GM18873 (cell line): Measurements from ENCODE around the gene MAML2.

Experiments used
- ATAC-seq: cut with Tn5 transposase; IDR thresholded peaks from one replicate; pipeline ENCODE4 v1.9.1; 2021; ENCODE audit warnings: mild to moderate bottlenecking, moderate library complexity, moderate number of reproducible peaks; ENCODE audit not compliant: unreplicated experiment, low FRiP score

The MAML2 gene

DNA sequence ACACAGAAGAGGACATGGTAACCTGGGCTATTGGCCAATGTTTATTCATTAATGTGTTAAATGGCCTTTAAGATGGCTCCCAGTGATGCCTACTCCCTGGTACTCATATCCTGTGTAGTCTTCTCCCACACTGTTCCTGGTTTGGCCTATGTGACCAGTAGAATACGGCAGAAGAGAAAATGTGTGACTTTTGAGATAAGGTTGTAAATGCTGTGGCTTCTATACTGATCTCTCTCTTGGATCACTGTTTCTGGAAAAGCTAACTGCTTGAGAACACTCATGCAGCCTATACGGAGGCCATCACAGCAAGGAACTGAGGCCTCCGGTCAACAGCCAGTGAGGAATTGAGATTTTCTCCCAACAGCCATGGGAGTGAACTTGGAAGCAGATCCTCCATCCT is 24.1 kb downstream of the MAML2 start:
- no peak for ATAC-seq

DNA sequence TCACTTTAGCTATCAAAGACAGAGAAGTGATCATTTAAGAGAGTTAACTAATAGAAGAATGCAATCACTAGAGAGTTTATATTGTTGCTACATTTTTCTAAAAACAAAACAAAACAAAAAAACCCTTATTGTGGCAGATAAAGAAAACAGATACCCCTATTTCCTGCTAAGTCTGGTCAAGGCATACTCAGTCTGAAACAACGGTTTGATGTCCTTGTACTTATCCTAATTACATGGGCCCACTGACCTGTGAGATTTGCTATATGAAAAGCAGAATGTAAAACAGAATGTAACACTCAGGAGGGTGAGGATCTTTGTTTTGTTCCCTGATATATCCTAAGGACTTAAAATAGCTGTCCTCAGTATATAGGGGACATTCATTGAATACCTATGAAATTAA is 24.6 kb downstream of the MAML2 start:
- no peak for ATAC-seq

DNA sequence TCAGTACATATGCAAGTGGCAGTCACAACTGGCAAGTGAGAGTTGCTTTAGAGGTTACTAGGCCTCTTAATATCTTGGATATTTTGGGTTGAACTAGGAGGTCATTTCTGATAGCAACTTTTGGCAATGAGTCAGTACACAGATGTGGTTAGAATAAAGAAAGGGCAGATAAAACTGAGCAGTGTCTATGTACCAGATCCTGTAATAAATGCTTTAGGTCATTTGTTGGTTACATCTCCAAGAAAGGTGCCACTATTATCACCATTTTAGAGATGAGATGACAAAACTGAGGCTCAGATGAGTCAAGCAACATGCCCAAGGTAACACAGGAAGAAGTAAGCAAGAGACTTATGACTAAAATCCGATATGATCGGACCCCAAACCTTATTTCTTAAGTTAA is 25.0 kb downstream of the MAML2 start:
- ATAC-seq: no peak

DNA sequence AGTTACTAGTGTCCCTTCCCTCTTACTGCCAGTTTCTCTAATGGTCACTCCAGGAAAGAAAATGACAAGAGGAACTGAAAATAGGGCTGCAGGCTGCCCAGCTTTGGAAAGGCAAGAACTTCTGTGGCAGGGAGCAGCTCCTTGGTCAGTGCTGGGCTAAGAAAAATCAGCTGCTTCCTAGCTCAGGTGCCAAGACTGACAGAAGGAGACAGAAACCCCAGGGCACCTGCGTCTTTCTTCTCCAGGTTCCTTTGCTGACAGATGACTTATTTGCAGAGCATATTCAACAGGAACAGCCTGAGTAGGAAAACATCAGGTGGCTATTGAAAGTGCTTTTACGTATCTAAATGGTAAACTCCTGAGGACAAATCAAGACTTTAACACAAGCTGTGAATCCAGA is 25.4 kb downstream of the MAML2 start:
- no peak for ATAC-seq

DNA sequence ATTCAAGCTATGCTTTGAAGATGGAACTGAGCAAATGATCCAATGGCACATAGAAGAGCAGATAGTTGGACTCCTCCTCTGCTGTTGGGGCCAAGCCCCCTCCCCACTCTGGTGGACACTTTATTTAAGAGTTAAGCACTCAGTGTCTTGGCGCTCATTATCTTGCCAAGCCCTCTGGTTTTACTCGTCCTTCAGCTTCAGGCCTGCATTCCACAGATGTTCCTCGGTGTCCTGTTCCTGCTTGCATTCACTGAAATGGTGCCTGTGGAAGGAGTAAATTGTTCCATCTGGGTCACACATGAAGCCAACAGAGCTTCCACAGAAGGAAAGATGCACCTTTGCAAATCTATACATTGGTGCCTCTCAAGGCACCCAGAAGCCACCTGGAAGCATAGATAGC is 26.1 kb downstream of the MAML2 start:
- ATAC-seq: no peak

DNA sequence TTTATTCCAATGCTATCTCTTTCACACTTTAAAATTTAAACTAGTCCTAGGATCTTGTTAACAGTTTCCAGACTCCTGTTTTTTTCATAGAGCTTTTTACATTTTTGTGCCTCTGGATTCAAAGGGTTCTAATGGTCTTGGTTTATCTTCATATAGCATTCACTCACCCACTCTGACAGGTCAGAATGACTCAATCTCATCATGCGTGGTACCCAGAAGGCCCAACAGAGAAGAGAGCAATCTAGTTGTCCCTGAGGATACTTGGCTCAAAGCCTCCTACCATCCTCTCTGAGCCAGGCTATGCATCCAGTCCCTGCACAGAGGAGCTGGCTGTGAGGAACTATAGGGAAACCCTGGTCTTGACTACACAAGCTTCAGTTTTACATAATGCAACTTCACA is 27.5 kb downstream of the MAML2 start:
- no peak for ATAC-seq

DNA sequence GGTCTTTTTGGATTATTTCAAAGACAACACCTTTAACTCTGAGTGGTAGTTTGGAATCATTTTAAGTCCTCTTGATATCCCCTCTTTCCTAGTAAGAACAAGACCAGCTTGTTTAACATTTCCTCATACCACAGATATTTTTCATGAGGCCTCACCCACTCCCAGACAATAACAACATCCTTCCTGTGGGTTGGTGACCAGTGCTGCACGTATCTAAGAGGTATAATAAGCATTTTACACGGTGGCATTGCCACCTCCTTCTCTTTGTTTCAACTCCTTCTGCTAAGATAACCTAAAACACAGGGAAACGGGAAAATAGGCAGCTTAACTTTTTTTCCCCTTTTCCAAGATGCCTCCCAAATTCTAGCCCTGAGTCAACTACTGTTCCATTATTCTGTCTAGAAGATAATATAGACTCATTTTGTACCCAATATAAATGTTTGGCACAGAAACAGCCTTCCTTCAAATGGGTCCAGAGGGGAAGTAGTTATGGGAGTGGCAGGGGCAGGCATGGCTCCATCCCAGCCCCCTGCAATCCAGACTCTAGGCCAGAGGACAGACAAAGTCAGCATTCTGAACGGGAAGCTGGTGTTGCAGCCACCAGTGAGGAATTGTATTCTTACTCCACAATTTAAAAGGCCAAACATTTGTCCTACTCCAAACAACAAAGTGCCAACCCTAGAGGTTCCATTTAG is 28.5 kb downstream of the MAML2 start:
- no peak for ATAC-seq

DNA sequence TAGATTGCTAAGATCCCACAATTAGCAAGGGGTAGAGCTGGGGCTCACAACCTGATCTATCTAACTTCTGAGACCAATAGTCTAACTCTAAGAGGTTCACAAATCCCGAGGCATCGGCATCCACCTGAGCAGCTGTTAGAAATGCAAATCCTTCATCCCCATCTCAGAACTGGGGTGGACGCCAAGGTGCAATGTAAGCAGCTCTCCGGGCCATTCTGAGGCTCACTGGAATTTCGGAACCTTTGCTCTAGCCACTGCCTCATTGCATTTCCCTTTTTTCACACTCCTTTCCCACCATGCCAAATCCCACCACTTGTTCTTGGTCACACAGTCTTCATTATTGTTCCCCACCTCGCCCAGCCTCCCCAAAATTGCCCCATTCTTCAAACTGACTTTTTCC is 29.8 kb downstream of the MAML2 start:
- no peak for ATAC-seq

DNA sequence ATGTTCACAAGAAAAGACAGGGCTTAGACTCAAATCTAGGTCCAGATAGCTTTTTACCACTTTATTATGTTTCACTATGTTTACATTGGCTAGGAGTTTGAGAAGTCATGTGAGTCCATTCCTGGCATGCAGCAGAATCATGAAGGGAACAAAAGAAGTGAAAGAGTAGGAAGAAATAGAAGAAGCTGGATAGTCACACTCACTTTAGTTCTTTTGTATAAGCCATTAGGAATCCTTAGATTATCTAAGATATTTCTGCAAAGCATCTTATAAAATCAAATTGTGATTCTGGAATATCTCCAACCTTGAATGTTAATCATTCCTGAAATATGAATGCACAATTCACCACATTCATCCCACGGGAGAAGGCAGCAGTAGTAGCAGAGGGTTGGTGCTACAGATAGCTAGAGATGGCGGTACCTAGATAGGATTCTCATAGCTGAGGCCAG is 31.9 kb downstream of the MAML2 start:
- no peak for ATAC-seq

DNA sequence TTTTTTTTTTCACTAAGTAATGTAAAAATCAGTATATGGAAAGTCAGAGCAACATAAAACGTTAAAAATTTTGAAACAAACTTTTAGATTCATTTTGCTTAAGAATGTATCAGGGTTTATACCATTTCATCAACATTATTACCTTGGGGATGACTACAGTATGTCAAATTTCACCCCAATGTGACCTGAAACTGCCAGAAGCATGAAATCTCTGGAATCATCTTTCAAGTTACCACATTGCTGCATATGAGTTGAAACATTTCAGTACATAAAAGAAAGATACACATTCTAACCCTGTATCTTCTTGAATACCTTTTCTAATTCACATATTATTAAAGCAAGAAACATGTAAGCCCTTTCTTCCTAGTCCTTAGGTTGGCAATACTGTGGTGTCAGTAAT is 32.8 kb downstream of the MAML2 start:
- ATAC-seq: no peak

DNA sequence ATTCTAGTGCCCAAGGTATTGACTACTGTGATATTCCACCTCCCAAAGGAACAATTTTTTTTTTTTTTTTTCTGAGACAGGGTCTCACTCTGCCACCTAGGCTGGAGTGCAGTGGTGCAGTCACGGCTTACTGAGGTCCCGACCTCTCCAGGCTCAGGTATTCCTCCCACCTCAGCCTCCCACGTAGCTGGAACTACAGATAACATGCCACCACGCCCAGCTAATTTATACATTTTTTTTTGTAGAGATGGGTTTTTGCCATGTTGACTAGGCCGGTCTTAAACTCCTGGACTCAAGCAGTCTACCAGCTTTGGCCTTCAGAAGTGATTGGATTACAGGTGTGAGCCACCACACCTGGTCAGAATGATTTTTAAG is 33.4 kb downstream of the MAML2 start:
- no peak for ATAC-seq

DNA sequence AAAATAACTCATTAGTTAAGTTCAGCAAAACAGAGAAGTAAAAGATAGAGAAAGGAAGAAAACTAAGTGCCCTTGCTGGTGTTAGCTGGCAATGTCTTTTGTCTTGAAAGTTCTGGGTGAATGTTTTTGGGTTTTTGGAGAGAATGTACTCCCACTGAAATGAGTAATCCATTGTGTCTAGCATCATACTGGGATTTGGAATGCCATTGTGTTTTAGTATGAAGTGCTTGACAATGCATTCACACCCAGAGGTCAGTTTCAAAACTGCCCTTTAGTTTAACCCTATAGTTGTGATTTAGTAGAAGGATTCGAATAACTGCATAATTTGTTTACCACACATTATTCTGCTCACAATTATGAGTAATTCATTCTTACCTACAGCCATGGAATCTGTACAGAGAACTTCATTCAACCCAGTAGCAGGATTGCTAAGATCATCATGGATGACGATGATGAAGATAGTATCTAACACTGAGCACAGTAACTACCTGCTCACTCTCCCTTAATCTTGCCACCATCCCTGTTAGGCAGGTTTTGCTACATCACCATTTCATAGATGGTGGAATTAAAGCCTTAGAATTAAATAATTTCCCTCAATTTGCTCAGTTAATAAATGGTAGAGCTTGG is 33.9 kb downstream of the MAML2 start:
- no peak for ATAC-seq

DNA sequence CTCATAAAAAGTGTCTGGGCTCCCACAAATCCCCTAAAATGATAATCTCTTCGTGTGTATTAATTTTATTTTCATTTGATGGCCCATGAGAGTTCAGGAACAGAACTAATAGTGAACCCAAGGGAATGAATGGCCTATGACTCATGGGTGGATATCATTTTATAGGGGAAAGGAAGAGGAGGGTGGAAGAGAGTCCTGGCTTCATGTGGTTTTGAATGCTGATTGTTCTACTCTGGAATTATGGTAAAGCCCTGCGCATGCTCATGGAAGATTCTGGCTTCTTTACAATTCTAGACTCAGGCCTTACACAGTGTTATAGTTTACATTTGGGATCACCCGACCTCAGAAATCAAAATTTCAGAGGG is 35.2 kb downstream of the MAML2 start:
- ATAC-seq: no peak

DNA sequence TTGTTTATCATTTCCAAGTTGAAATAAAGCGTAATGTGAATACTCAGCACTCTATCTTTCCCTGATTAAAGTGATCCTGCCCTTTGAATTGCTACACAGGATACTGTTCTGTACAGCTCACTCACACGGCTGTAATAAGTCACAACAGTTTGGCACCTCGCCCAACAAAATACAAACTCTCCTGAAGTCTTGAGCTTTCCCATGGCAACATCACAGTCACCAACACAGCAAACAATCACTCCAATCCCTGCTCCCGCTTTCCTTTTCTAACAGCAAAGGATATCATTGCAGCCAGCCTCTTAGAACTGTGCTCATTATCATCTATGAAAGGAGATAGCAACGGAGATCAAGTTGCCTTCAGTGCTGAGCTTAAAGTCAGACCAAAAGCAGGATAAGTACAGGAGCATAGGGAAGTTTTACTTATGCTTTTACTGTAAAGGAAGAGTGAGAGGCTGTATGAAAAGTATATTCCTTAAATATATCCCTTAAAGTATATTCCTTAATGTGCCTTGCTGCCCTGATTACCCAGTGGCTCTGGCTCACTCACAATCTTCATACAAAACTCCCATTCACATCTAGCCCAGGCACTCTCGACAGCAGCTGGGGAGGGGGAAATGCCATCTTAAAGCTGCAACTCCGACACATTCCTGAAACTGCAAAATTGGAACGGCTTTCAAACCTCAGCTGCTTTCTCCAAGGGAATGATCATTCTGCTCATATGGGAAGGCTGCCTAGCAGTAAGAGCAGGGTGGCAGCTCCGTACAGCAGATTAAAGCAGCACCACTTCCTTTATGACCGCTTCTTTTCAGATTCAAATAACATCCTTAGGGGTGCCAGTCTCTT is 35.8 kb downstream of the MAML2 start:
- no peak for ATAC-seq

DNA sequence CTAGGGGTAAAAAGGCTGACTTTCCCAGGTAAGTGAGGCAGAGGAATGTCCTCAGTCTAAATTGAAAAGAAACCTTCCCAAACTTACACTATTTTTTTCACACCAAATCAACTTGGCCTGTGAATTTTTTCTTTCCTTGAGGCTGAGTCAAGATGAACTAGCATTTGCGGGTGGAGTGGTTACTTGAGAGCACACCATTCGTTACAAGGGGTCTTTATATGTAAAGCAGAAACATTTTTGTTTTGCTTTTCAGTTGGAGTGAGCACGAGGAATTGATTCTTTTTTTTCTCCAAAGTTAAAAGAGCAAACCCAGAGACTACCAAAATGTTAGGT is 36.4 kb downstream of the MAML2 start:
- ATAC-seq: no peak

DNA sequence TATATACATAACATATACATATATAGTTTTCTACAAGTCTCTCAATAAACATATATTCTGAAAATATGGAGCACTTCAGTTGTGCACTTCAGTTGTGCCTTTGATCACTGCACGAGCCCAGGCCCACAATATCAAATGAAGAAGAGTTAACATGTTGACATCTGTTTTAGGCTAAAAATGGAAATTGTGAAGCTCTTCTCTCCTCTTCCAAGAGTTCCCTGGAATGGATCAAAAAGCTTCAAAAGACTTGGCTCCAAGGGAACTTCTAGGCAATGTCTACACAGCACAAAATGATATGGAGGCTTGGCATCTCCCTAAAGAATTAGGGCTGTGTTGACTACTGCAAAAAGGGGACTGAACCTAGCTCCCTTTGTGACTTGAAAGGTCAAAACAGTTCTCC is 36.9 kb downstream of the MAML2 start:
- no peak for ATAC-seq

DNA sequence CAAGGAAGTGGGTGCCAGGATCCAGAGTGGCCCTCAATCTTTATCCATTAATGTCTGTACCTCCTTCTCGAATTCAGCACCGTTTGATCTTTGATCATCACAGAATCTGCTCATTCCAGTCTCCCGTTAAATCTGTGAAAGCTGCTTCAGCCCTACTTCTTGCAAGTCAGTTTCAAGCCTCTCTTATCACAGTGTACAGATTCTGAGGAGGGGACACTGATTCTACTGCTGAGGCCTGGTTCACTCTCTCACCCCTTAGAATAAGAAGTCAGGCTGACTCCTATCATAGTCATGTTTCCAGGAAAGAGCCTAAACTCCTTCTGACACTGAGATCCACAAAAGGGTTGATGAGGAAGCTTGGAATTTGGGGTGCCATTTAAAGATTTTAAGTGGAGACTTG is 39.0 kb downstream of the MAML2 start:
- ATAC-seq: no peak

DNA sequence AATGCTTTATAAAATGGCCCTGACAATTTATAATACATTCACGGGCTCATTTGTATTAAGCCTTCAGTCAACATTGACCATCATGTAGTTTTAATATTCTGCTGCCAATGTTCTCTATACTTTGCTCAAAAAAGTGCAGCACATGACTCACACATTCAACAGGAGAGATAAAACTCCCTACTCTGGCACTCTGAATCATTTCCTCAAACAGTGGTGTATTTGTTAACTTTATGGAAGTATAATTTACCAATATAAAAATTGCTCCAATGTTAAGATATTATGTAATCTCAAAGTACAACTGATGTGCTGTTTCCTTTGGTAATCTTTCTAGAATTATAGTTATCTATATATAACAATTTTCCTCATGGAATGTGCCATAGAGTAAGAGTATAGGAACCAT is 39.9 kb downstream of the MAML2 start:
- ATAC-seq: no peak

DNA sequence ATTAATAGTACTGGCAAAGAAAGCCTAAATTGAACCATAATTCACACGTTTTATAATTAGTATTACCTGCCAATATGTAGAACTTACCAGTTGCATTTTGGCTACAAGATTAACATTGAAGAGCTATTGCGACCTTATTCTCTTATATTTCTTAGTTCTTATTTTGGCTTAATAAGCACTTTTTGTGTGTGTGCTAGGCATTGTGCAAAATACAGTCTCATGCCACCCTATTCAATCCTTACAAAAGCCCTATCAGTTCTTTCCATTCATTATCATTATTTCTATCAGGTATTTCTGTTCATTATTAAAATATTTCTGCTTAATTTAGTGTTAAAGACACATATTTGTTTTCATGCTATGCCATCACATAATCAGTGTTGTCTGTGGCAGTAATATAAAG is 41.2 kb downstream of the MAML2 start:
- ATAC-seq: no peak

DNA sequence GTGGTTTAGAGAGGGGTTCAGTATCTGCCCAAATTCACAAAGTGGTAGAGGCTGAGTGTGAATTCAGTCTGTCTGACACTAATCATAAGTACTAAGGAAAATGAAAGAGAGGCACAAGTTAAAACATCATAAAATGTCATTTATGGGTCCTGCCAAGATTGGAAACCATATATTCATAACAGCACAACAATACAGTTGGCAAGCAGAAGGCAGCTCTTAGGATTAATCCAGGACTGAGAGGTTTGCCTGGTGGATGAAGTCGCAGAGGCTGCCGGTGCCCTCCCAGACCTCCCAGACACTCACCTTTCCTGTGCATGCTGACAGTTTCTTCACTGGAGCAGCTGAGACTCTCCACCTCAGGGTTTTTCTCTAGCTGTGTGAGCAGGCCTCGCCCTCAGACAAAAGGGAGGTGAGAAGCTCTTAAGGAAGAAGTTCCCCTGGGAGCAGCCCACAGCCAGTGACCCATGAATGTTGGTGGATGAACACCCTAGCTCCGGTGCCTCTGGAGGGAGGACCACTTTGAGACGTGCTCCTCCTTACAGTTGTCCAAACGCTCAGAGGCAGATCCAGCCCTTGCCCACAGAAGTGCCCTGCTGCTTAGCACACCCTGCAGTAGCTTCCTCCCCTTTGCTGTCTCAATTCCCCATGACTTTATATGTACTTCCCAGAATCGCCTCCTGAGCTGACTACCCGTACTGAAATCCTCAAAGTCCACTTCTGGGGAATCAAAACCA is 43.7 kb downstream of the MAML2 start:
- no peak for ATAC-seq

DNA sequence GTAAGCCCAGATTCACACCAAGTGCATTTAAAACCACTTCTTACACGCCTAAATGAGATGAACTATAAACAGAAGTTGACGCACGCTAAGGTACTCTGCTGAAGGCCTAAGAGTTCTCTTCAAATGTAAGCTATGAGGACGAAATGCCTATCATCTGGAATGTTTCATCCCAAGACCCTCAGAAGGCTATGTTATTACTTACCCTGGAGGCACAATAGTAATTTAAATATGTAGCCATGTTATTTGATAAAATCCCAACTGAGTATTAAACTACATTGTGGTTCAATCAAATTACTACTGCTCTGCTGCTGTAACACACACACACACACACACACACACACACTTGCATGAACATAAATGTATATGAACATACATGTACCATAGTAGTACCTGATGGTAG is 47.6 kb downstream of the MAML2 start:
- no peak for ATAC-seq
